ENCODE data around the gene IRX2. TPM values are rescaled to one million over a fixed set of nuclear protein-coding genes. Genes with fewer than 3 reads are reported as not detected.

Gene IRX2
- total RNA-seq, 2 donors from 2014 or later, result not detected

- DNase-seq (ENCODE audit: low spot score in 2 of 2) (no peak), ATAC-seq (no peak)
- Mint-ChIP-seq H3K9me3 (no peaks in the 10 kb centered on the region), H3K27ac (no peak overlapping the region), H3K36me3 (no peaks in the 10 kb centered on the region)
Observed at GRCh38 chr5:2711446-2712425, 39.7 kb downstream of the IRX2 start.

GRCh38 chr5:2710910-2711309, 40.6 kb downstream of the IRX2 start:
- H3K36me3 Mint-ChIP-seq, result no peaks in the 10 kb centered on the region
- H3K9me3 Mint-ChIP-seq, result no peaks in the 10 kb centered on the region
- H3K27ac Mint-ChIP-seq, result no peak overlapping the region

GRCh38 chr5:2709976-2710689, 41.3 kb downstream of the IRX2 start:
- H3K27ac Mint-ChIP-seq, result no peak overlapping the region
- no peak for DNase-seq (ENCODE audit: low spot score in 2 of 2)

More at GRCh38 chr5:2710910-2711309, 40.6 kb downstream of the IRX2 start:
- DNase-seq (ENCODE audit: low spot score in 2 of 2) (no peak), ATAC-seq (no peak)

GRCh38 chr5:2708751-2709150, 42.7 kb downstream of the IRX2 start:
- DNase-seq (ENCODE audit: low spot score in 2 of 2) (no peak), ATAC-seq (no peak)
- Mint-ChIP-seq H3K27ac (no peak overlapping the region), H3K9me3 (peaks cover 0 to 4% of the 10 kb centered on the region in 2 donors), H3K36me3 (no peaks in the 10 kb centered on the region)

More at GRCh38 chr5:2709976-2710689, 41.3 kb downstream of the IRX2 start:
- Mint-ChIP-seq H3K9me3 (peaks cover 0 to 4% of the 10 kb centered on the region in 2 donors), H3K36me3 (no peaks in the 10 kb centered on the region)
- no peak for ATAC-seq

- no peak for DNase-seq (ENCODE audit: low spot score in 2 of 2)
- ATAC-seq, result no peak
- Mint-ChIP-seq H3K36me3 (no peaks in the 10 kb centered on the region), H3K9me3 (peaks cover 0 to 4% of the 10 kb centered on the region in 2 donors), H3K27ac (no peak overlapping the region)
Observed at GRCh38 chr5:2708132-2708531, 43.3 kb downstream of the IRX2 start.

- Mint-ChIP-seq H3K36me3 (peaks cover 0 to 3% of the 10 kb centered on the region in 2 donors), H3K9me3 (peaks cover 0 to 4% of the 10 kb centered on the region in 2 donors), H3K27ac (no peak overlapping the region)
- ATAC-seq (no peak), DNase-seq (ENCODE audit: low spot score in 2 of 2) (no peak)
Observed at GRCh38 chr5:2705861-2706260, 45.6 kb downstream of the IRX2 start.

GRCh38 chr5:2704806-2705645, 46.5 kb downstream of the IRX2 start:
- ATAC-seq (no peak), DNase-seq (ENCODE audit: low spot score in 2 of 2) (no peak)
- H3K9me3 Mint-ChIP-seq, result peaks cover 0 to 4% of the 10 kb centered on the region in 2 donors
- H3K27ac Mint-ChIP-seq, result peak overlapping the region in 1 of 2 donors; percentile 57
- H3K36me3 Mint-ChIP-seq, result peaks cover 0 to 4% of the 10 kb centered on the region in 2 donors

- Mint-ChIP-seq H3K36me3 (peaks cover 0 to 4% of the 10 kb centered on the region in 2 donors), H3K27ac (no peak overlapping the region), H3K9me3 (peaks cover 0 to 4% of the 10 kb centered on the region in 2 donors)
- ATAC-seq (no peak), DNase-seq (ENCODE audit: low spot score in 2 of 2) (no peak)
Observed at GRCh38 chr5:2704111-2704510, 47.4 kb downstream of the IRX2 start.

- Mint-ChIP-seq H3K27ac (no peak overlapping the region), H3K9me3 (peaks cover 0 to 7% of the 10 kb centered on the region in 2 donors), H3K36me3 (peaks cover 0 to 4% of the 10 kb centered on the region in 2 donors)
- ATAC-seq, result no peak
- no peak for DNase-seq (ENCODE audit: low spot score in 2 of 2)
Observed at GRCh38 chr5:2703615-2704014, 47.9 kb downstream of the IRX2 start.

- H3K9me3 Mint-ChIP-seq, result peaks cover 0 to 7% of the 10 kb centered on the region in 2 donors
- ATAC-seq (no peak), DNase-seq (ENCODE audit: low spot score in 2 of 2) (no peak)
- peaks cover 0 to 4% of the 10 kb centered on the region in 2 donors for H3K36me3 Mint-ChIP-seq
- H3K27ac Mint-ChIP-seq, result no peak overlapping the region
Observed at GRCh38 chr5:2703041-2703440, 48.4 kb downstream of the IRX2 start.

- Mint-ChIP-seq H3K36me3 (peaks cover 0 to 4% of the 10 kb centered on the region in 2 donors), H3K9me3 (peaks cover 0 to 7% of the 10 kb centered on the region in 2 donors), H3K27ac (no peak overlapping the region)
- DNase-seq (ENCODE audit: low spot score in 2 of 2), result no peak
- ATAC-seq, result no peak
Observed at GRCh38 chr5:2702096-2702879, 49.2 kb downstream of the IRX2 start.

GRCh38 chr5:2701592-2701991, 49.9 kb downstream of the IRX2 start:
- H3K9me3 Mint-ChIP-seq, result peaks cover 0 to 7% of the 10 kb centered on the region in 2 donors
- no peak overlapping the region for H3K27ac Mint-ChIP-seq
- DNase-seq (ENCODE audit: low spot score in 2 of 2) (no peak), ATAC-seq (no peak)
- peaks cover 0 to 4% of the 10 kb centered on the region in 2 donors for H3K36me3 Mint-ChIP-seq

GRCh38 chr5:2700876-2701275, 50.6 kb downstream of the IRX2 start:
- peaks cover 0 to 4% of the 10 kb centered on the region in 2 donors for H3K36me3 Mint-ChIP-seq
- peaks cover 0 to 7% of the 10 kb centered on the region in 2 donors for H3K9me3 Mint-ChIP-seq
- no peak for ATAC-seq
- H3K27ac Mint-ChIP-seq, result no peak overlapping the region
- DNase-seq (ENCODE audit: low spot score in 2 of 2), result no peak

- H3K27ac Mint-ChIP-seq, result no peak overlapping the region
- peak in 1 of 2 donors; percentile 30 for DNase-seq (ENCODE audit: low spot score in 2 of 2)
- H3K36me3 Mint-ChIP-seq, result peaks cover 0 to 4% of the 10 kb centered on the region in 2 donors
- no peak for ATAC-seq
- peaks cover 0 to 9% of the 10 kb centered on the region in 2 donors for H3K9me3 Mint-ChIP-seq
Observed at GRCh38 chr5:2699686-2700085, 51.8 kb downstream of the IRX2 start.

- peaks cover 0 to 4% of the 10 kb centered on the region in 2 donors for H3K36me3 Mint-ChIP-seq
- peaks cover 0 to 11% of the 10 kb centered on the region in 2 donors for H3K9me3 Mint-ChIP-seq
- no peak overlapping the region for H3K27ac Mint-ChIP-seq
- no peak for ATAC-seq
- DNase-seq (ENCODE audit: low spot score in 2 of 2), result no peak
Observed at GRCh38 chr5:2699231-2699630, 52.2 kb downstream of the IRX2 start.

All from activated naive CD4-positive, alpha-beta T cell treated with anti-CD3 and anti-CD28 coated beads, Interleukin-2, amount 50 U/mL, for 72 hours (primary cell).